Upper lobe of left lung (tissue), 4 donors: ENCODE data around the gene SCIMP.

Experiments used
- EP300 ChIP-seq, 4 donors: sonication (generic); formaldehyde crosslinking; IDR thresholded peaks; one replicate each; pipeline ENCODE4 v1.5.1; 2017; ENCODE audit warnings: antibody characterized with exemption in 4 of 4, control low read depth in 2 of 4
- POLR2A ChIP-seq, 4 donors: fragments of 450-650 bp; IDR thresholded peaks; one replicate each; pipeline ENCODE4 v1.5.1; 2016 to 2017; ENCODE audit warnings: antibody characterized with exemption in 4 of 4, mild to moderate bottlenecking in 2 of 4
- TF ChIP-seq, protein P1 (sequence below), 6 experiments: fragments of 450-650 bp in 4 of 6; fragments of 200-600 bp in 2 of 6; sonication (generic) in 2 of 6; IDR thresholded peaks; one replicate each; pipeline ENCODE4 v1.5.1; 2016 to 2019; ENCODE audit warnings: antibody characterized with exemption in 6 of 6

DNA sequence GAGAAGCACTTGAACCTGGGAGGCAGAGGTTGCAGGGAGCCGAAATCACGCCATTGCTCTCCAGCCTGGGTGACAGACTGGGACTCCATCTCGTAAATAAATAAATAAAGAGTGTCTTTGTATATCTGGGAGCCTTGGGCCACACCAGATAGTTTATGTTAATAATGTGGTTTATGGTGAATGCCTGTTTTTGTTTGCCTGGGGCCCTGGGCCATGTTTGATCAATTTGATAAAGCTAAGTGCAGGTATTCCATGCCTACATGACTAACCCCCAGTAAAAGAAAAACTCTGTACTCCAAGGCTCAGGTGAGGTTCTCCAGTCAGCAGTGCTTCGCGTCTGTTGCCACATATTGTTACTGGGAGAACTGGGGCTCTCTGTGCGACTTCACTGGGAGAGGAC, 15.1 kb downstream of the SCIMP start:
- TF ChIP-seq, protein P1, sequence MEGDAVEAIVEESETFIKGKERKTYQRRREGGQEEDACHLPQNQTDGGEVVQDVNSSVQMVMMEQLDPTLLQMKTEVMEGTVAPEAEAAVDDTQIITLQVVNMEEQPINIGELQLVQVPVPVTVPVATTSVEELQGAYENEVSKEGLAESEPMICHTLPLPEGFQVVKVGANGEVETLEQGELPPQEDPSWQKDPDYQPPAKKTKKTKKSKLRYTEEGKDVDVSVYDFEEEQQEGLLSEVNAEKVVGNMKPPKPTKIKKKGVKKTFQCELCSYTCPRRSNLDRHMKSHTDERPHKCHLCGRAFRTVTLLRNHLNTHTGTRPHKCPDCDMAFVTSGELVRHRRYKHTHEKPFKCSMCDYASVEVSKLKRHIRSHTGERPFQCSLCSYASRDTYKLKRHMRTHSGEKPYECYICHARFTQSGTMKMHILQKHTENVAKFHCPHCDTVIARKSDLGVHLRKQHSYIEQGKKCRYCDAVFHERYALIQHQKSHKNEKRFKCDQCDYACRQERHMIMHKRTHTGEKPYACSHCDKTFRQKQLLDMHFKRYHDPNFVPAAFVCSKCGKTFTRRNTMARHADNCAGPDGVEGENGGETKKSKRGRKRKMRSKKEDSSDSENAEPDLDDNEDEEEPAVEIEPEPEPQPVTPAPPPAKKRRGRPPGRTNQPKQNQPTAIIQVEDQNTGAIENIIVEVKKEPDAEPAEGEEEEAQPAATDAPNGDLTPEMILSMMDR (IDR thresholded peaks at IDR 0.05): no peak
- TF ChIP-seq EP300 (IDR thresholded peaks at IDR 0.05): no peak
- TF ChIP-seq POLR2A (IDR thresholded peaks at IDR 0.05): no peak
